Prostate gland (tissue), 2 donors: Measurements from ENCODE around the gene HYOU1.

ENCODE experiments used
- CTCF ChIP-seq, 4 experiments: fragments of 200-600 bp in 2 of 4; fragments of 450-650 bp in 2 of 4; sonication (generic) in 2 of 4; IDR thresholded peaks; 1 replicate in 3 of 4; 2 replicates in 1 of 4; pipeline ENCODE4 v1.5.1; 2016 to 2019; ENCODE audit warnings: antibody characterized with exemption in 4 of 4, mild to moderate bottlenecking in 2 of 4, moderate library complexity in 2 of 4
- POLR2AphosphoS5 ChIP-seq: sonication (generic); formaldehyde crosslinking; IDR thresholded peaks from one replicate; pipeline ENCODE4 v1.6.1; 2017; ENCODE audit warnings: antibody characterized with exemption

GRCh38 chr11:119044708-119045107 lies 12.3 kb downstream of the HYOU1 start:
- TF ChIP-seq CTCF (IDR thresholded peaks at IDR 0.05) (no peak), POLR2AphosphoS5 (no peak)
